ENCODE data around the gene ICA1.

The ICA1 gene

DNA sequence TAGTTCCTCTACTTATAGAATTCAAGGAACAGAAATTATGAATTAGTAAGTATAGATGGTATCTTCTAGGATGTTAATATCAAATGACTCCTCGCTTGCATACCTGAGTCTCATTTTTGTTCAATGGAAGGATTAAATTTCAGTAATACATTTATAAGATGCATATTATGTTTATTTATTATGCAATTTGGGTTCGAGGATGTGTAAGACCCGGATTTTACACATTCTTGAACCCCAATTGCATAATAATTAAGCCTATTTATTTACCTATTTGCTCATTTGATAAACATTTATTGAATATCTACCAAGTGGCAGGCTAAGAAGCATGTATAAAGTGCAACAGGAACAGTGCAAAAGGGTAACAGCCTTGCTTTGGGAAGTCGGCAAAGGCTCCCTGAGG is 52.6 kb downstream of the ICA1 start:
- DNase-seq (ENCODE audit: low read depth): no peak
- TF ChIP-seq, protein P1, sequence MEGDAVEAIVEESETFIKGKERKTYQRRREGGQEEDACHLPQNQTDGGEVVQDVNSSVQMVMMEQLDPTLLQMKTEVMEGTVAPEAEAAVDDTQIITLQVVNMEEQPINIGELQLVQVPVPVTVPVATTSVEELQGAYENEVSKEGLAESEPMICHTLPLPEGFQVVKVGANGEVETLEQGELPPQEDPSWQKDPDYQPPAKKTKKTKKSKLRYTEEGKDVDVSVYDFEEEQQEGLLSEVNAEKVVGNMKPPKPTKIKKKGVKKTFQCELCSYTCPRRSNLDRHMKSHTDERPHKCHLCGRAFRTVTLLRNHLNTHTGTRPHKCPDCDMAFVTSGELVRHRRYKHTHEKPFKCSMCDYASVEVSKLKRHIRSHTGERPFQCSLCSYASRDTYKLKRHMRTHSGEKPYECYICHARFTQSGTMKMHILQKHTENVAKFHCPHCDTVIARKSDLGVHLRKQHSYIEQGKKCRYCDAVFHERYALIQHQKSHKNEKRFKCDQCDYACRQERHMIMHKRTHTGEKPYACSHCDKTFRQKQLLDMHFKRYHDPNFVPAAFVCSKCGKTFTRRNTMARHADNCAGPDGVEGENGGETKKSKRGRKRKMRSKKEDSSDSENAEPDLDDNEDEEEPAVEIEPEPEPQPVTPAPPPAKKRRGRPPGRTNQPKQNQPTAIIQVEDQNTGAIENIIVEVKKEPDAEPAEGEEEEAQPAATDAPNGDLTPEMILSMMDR (IDR thresholded peaks at IDR 0.05; ENCODE audit: insufficient read depth, low read depth, low read length, missing control alignments): no peak

GRCh38 chr7:8208816-8209215 is 53.2 kb downstream of the ICA1 start:
- TF ChIP-seq, protein P1 (IDR thresholded peaks at IDR 0.05; ENCODE audit: insufficient read depth, low read depth, low read length, missing control alignments): no peak
- DNase-seq (ENCODE audit: low read depth): no peak
- no peak overlapping the region for H3K4me3 ChIP-seq (ENCODE audit: low read depth, low read length)

More for the DNA sequence above, 52.6 kb downstream of the ICA1 start:
- no peak overlapping the region for H3K4me3 ChIP-seq (ENCODE audit: low read depth, low read length)

GRCh38 chr7:8206956-8207355 is 55.0 kb downstream of the ICA1 start:
- TF ChIP-seq, protein P1 (IDR thresholded peaks at IDR 0.05; ENCODE audit: insufficient read depth, low read depth, low read length, missing control alignments): no peak
- H3K4me3 ChIP-seq (ENCODE audit: low read depth, low read length): no peak overlapping the region
- DNase-seq (ENCODE audit: low read depth): no peak

DNA sequence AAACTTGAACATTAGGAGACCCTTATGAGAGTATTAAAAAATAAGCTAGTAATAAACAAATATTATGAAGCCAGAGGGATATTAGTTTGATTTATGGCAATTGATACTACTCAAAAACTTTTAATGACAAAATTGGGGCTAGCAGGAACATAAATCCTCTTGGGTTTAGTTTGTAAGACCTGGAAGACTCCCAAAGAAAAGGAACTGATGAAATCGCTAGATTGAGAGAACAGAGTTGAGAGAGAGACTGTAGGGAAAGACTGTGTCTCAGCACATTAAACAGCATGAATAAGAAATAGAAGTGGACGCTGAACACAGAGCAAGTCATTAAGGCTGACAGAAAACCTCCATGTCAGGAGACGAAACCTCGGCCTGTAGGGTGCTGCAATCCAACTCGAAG is 56.4 kb downstream of the ICA1 start:
- TF ChIP-seq, protein P1 (IDR thresholded peaks at IDR 0.05; ENCODE audit: insufficient read depth, low read depth, low read length, missing control alignments): no peak
- no peak overlapping the region for H3K4me3 ChIP-seq (ENCODE audit: low read depth, low read length)
- no peak for DNase-seq (ENCODE audit: low read depth)

DNA sequence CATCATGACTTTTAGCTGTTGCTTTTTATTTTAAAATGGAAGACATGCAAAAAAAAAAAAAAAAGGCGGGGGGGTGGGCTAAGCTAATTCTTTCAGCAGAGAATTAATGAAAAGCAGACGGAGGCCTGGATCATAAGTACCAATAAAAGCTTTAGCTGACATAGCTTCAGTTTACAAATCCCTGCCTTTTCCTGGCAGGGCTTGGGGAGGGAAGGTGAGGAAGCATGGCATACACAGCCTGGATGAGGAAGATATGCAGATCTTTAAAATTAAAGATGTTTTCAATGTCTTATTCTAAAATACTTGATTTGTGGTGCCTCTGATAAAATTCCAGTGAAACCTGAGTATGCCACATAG is 57.0 kb downstream of the ICA1 start:
- no peak for DNase-seq (ENCODE audit: low read depth)
- TF ChIP-seq, protein P1 (IDR thresholded peaks at IDR 0.05; ENCODE audit: insufficient read depth, low read depth, low read length, missing control alignments): no peak
- H3K4me3 ChIP-seq (ENCODE audit: low read depth, low read length): no peak overlapping the region

DNA sequence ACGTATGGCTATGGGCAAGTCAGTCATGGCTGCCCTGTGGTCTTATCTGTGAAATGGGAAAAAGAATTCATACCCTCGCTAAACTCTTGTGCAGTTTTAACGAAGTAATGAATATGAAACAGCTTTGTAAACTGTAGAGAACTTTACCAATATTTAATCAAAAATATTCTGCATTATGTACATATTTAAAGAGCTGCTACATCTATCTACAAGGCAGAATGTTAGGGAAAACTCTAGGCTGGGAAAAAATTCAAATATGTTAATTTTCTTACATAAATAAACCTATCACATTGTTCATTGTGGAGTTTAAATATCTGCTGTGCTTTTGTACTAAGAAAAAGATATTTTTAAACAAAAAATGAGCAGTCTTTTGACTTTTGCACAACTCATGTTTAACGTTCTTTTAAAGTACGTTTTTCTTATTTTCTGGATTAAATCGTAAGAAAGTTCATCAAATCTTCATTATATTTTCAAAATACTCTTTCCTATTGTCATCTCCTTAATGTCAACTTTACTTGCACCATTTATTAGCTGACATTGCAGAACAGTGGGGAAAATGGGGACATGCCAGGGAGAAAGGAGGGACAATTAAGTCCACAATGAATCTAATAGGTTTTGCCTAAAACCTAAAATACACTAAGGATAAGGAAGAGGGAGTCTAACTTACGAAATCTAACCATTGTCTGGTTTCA is 57.5 kb downstream of the ICA1 start:
- TF ChIP-seq, protein P1 (IDR thresholded peaks at IDR 0.05; ENCODE audit: insufficient read depth, low read depth, low read length, missing control alignments): no peak
- DNase-seq (ENCODE audit: low read depth): no peak
- no peak overlapping the region for H3K4me3 ChIP-seq (ENCODE audit: low read depth, low read length)

GRCh38 chr7:8201846-8202441 is 60.0 kb downstream of the ICA1 start:
- DNase-seq (ENCODE audit: low read depth): peak; percentile 26
- TF ChIP-seq, protein P1 (IDR thresholded peaks at IDR 0.05; ENCODE audit: insufficient read depth, low read depth, low read length, missing control alignments): no peak

More at GRCh38 chr7:8201846-8202441, 60.0 kb downstream of the ICA1 start:
- H3K4me3 ChIP-seq (ENCODE audit: low read depth, low read length): no peak overlapping the region

Measured in GM12865 (cell line).